GM18517 (cell line): Measurements from ENCODE around the gene PDE9A.

Source experiments
- ATAC-seq: cut with Tn5 transposase; IDR thresholded peaks from one replicate; pipeline ENCODE4 v1.9.1; 2021; ENCODE audit warnings: mild to moderate bottlenecking, moderate library complexity; ENCODE audit not compliant: unreplicated experiment

PDE9A gene

GRCh38 chr21:42670058-42670880 is 16.8 kb downstream of the PDE9A start:
- ATAC-seq: no peak

- no peak for ATAC-seq
Measured at GRCh38 chr21:42670884-42671283, 17.5 kb downstream of the PDE9A start.

- no peak for ATAC-seq
Measured at GRCh38 chr21:42671778-42672593, 18.6 kb downstream of the PDE9A start.

- no peak for ATAC-seq
Measured at GRCh38 chr21:42672699-42673458, 19.5 kb downstream of the PDE9A start.

GRCh38 chr21:42673633-42674328 is 20.4 kb downstream of the PDE9A start:
- ATAC-seq: no peak

GRCh38 chr21:42674351-42674940 is 21.0 kb downstream of the PDE9A start:
- no peak for ATAC-seq

- no peak for ATAC-seq
Measured at GRCh38 chr21:42675403-42675802, 22.0 kb downstream of the PDE9A start.

GRCh38 chr21:42676808-42677207 is 23.4 kb downstream of the PDE9A start:
- ATAC-seq: no peak

- no peak for ATAC-seq
Measured at GRCh38 chr21:42677339-42678321, 24.2 kb downstream of the PDE9A start.

GRCh38 chr21:42678618-42679295 is 25.3 kb downstream of the PDE9A start:
- ATAC-seq: no peak

GRCh38 chr21:42679319-42680057 is 26.1 kb downstream of the PDE9A start:
- no peak for ATAC-seq

GRCh38 chr21:42680058-42680330 is 26.6 kb downstream of the PDE9A start:
- no peak for ATAC-seq

- no peak for ATAC-seq
Measured at GRCh38 chr21:42680429-42680828, 27.0 kb downstream of the PDE9A start.

GRCh38 chr21:42681296-42682206 is 28.1 kb downstream of the PDE9A start:
- no peak for ATAC-seq

GRCh38 chr21:42682661-42683210 is 29.3 kb downstream of the PDE9A start:
- no peak for ATAC-seq

- no peak for ATAC-seq
Measured at GRCh38 chr21:42683371-42684108, 30.1 kb downstream of the PDE9A start.
